Keratinocyte (primary cell): ENCODE measurements around the gene RRBP1. TPM values are rescaled to one million over a fixed set of nuclear protein-coding genes. Genes with fewer than 3 reads are reported as not detected.
"Not testable (repeated sequence)": the region's sequence is repeated elsewhere in the genome, so short reads cannot be mapped to it uniquely, and the experiment has no call there.

Experiments
- DNase-seq: peaks from one replicate; pipeline ENCODE4 v3.0.0-alpha.2; 2011; ENCODE audit warnings: low read depth, missing footprints, low spot score
- FAIRE-seq: peaks from 2 replicates; lab custom pipeline; 2011; peaks lifted over from hg19 to GRCh38; lab: Jason Lieb, UNC
- H2AFZ ChIP-seq: 2 replicates; pipeline ENCODE4 v1.6.0; 2012; ENCODE audit warnings: low read length, control low read depth, inconsistent platforms; ENCODE audit not compliant: control insufficient read depth
- H3K27ac ChIP-seq: 2 replicates; pipeline ENCODE4 v1.5.1; 2011; ENCODE audit warnings: low read length; ENCODE audit not compliant: control insufficient read depth, insufficient read depth
- H3K27me3 ChIP-seq: 3 replicates; pipeline ENCODE4 v1.6.0; 2011; ENCODE audit warnings: low read length; ENCODE audit not compliant: control insufficient read depth, insufficient read depth; ENCODE audit errors: extremely low read depth
- H3K36me3 ChIP-seq, 2 experiments: 2 replicates in 1 of 2; 3 replicates in 1 of 2; pipeline ENCODE4 v1.5.1; 2011; ENCODE audit warnings: low read length in 2 of 2, mild to moderate bottlenecking in 1 of 2; ENCODE audit not compliant: control insufficient read depth in 2 of 2, insufficient read depth in 2 of 2; ENCODE audit errors: extremely low read depth in 1 of 2
- H3K4me1 ChIP-seq: 3 replicates; pipeline ENCODE4 v1.5.1; 2011; ENCODE audit warnings: low read length; ENCODE audit not compliant: control insufficient read depth, insufficient read depth; ENCODE audit errors: extremely low read depth
- H3K4me2 ChIP-seq: 3 replicates; pipeline ENCODE4 v1.6.0; 2011; ENCODE audit warnings: low read depth, low read length; ENCODE audit not compliant: control insufficient read depth, insufficient read depth; ENCODE audit errors: extremely low read depth
- H3K4me3 ChIP-seq, 3 experiments: fragments of 200-600 bp in 1 of 3; sonication (generic) in 1 of 3; 2 replicates in 2 of 3; 3 replicates in 1 of 3; pipeline ENCODE4 v1.5.1; 2011 to 2016; ENCODE audit warnings: low read length in 3 of 3, mild to moderate bottlenecking in 3 of 3, control low read depth in 2 of 3, inconsistent platforms in 1 of 3, low read depth in 1 of 3, mixed read lengths in 1 of 3, mixed run types in 1 of 3, moderate library complexity in 1 of 3; ENCODE audit not compliant: control insufficient read depth in 2 of 3, insufficient read depth in 2 of 3; ENCODE audit errors: extremely low read depth in 1 of 3
- H3K79me2 ChIP-seq: 2 replicates; pipeline ENCODE4 v1.6.0; 2012; ENCODE audit warnings: low read length; ENCODE audit not compliant: control insufficient read depth, insufficient read depth
- H3K9ac ChIP-seq: 3 replicates; pipeline ENCODE4 v1.6.0; 2011; ENCODE audit warnings: low read length; ENCODE audit not compliant: control insufficient read depth, insufficient read depth; ENCODE audit errors: extremely low read depth
- H3K9me1 ChIP-seq: 3 replicates; pipeline ENCODE4 v1.6.0; 2011; ENCODE audit warnings: low read length; ENCODE audit not compliant: control insufficient read depth, insufficient read depth; ENCODE audit errors: extremely low read depth
- H3K9me3 ChIP-seq: 2 replicates; pipeline ENCODE4 v1.5.1; 2012; ENCODE audit warnings: low read depth, low read length; ENCODE audit not compliant: control insufficient read depth
- H4K20me1 ChIP-seq: 3 replicates; pipeline ENCODE4 v1.6.0; 2011; ENCODE audit warnings: low read length; ENCODE audit not compliant: control insufficient read depth, insufficient read depth; ENCODE audit errors: extremely low read depth
- CTCF ChIP-seq, 3 experiments: IDR thresholded peaks in 1 of 3; conservative IDR thresholded peaks in 1 of 3; optimal IDR thresholded peaks in 1 of 3; 2 replicates in 2 of 3; 3 replicates in 1 of 3; pipeline versions ENCODE3 to v1.5.1; 2011; ENCODE audit warnings: low read length in 3 of 3, mild to moderate bottlenecking in 3 of 3, moderate library complexity in 2 of 3, control low read depth in 1 of 3, inconsistent platforms in 1 of 3; ENCODE audit not compliant: insufficient read depth in 2 of 3; ENCODE audit errors: extremely low read depth in 1 of 3
- EZH2 ChIP-seq: IDR thresholded peaks from one replicate; pipeline ENCODE4 v1.6.1; 2012; ENCODE audit warnings: inconsistent platforms, mild to moderate bottlenecking, low read length, moderate library complexity
- dilution Hi-C: fragments of 300-500 bp; cut with MboI; formaldehyde crosslinking; loops from one replicate; pipeline ENCODE4 v1.7.0; 2020; ENCODE audit warnings: low sequenced_read_pairs; ENCODE audit not compliant: extremely low pct_ligation_motif_present
- polyA plus RNA-seq, 5 experiments: library from polyadenylated mRNA; depleted of rRNA in 3 of 5; stranded (reverse) in 3 of 5; stranded (forward) in 1 of 5; unstranded in 1 of 5; fragments of >200 nt; gene quantifications; 1 replicate in 1 of 5; 2 replicates in 3 of 5; 3 replicates in 1 of 5; pipeline versions ENCODE4 v1.2.1 to v1.2.3, GENCODE V29; 2011 to 2012; ENCODE audit warnings: missing spikeins in 2 of 5, low read depth in 1 of 5, low replicate concordance in 1 of 5

The RRBP1 gene
- polyA plus RNA-seq, 1 donor (not counting 4 experiments of a cell fraction or from before 2014, with no cell fraction given) = 43.9 TPM

GRCh38 chr20:17660667-17661066 lies 21.4 kb downstream of the RRBP1 start:
- Histone ChIP-seq H3K9me1 (peaks cover 2% of the 10 kb centered on the region), H3K27ac (no peak overlapping the region), H3K27me3 (no peaks in the 10 kb centered on the region), H3K4me1 (peaks cover 2% of the 10 kb centered on the region), H3K9ac (no peak overlapping the region), H3K36me3 (peaks cover 24% of the 10 kb centered on the region in 2 experiments), H3K79me2 (peaks cover 70% of the 10 kb centered on the region), H3K4me2 (no peak overlapping the region), H3K9me3 (no peaks in the 10 kb centered on the region), H4K20me1 (peaks cover 9% of the 10 kb centered on the region), H2AFZ (no peak overlapping the region), H3K4me3 (no peak overlapping the region)
- FAIRE-seq = no peak
- DNase-seq = no peak
- no peak for TF ChIP-seq EZH2
- no peak for TF ChIP-seq CTCF (optimal IDR thresholded peaks at IDR 0.05 in 1 of 3, IDR thresholded peaks at IDR 0.05 in 1 of 3, conservative IDR thresholded peaks at IDR 0.05 in 1 of 3; ENCODE audit: extremely low read depth in 1 of 3, insufficient read depth in 2 of 3, low read length in 3 of 3)
- dilution Hi-C loops = no loop called here

- Histone ChIP-seq H3K9ac (no peak overlapping the region), H3K4me3 (no peak overlapping the region), H4K20me1 (peaks cover 9% of the 10 kb centered on the region), H2AFZ (no peak overlapping the region), H3K4me1 (peaks cover 2% of the 10 kb centered on the region), H3K79me2 (peaks cover 67% of the 10 kb centered on the region), H3K9me1 (peaks cover 2% of the 10 kb centered on the region), H3K4me2 (no peak overlapping the region), H3K36me3 (peaks cover 25 to 27% of the 10 kb centered on the region in 2 experiments), H3K27me3 (no peaks in the 10 kb centered on the region), H3K9me3 (no peaks in the 10 kb centered on the region), H3K27ac (no peak overlapping the region)
- dilution Hi-C loops = no loop called here
- DNase-seq = no peak
- FAIRE-seq = no peak
- TF ChIP-seq CTCF (optimal IDR thresholded peaks at IDR 0.05 in 1 of 3, IDR thresholded peaks at IDR 0.05 in 1 of 3, conservative IDR thresholded peaks at IDR 0.05 in 1 of 3; ENCODE audit: extremely low read depth in 1 of 3, insufficient read depth in 2 of 3, low read length in 3 of 3) (no peak), EZH2 (no peak)
Measured at GRCh38 chr20:17659801-17660200, 22.2 kb downstream of the RRBP1 start.

GRCh38 chr20:17659344-17659743 lies 22.7 kb downstream of the RRBP1 start:
- dilution Hi-C loops, H4K20me1 ChIP-seq, DNase-seq, H3K9me1 ChIP-seq, H3K9ac ChIP-seq, H3K27me3 ChIP-seq, H3K4me1 ChIP-seq, H3K27ac ChIP-seq, H2AFZ ChIP-seq, H3K4me2 ChIP-seq, H3K4me3 ChIP-seq, H3K9me3 ChIP-seq, FAIRE-seq: not testable (repeated sequence)
- H3K36me3 ChIP-seq = peaks cover 27 to 29% of the 10 kb centered on the region in 2 experiments
- H3K79me2 ChIP-seq = peaks cover 66% of the 10 kb centered on the region
